WERI-Rb-1 (cell line): ENCODE measurements around the gene LPAR2.
"Not testable (repeated sequence)": the region's sequence is repeated elsewhere in the genome, so short reads cannot be mapped to it uniquely, and the experiment has no call there.

Experiments used
- DNase-seq: peaks from one replicate; pipeline ENCODE4 v3.0.0-alpha.2; 2020
- H3K27ac ChIP-seq: fragments of 250-450 bp; sonication (Bioruptor Pico); 2 replicates; pipeline ENCODE4 v1.5.1; 2020; ENCODE audit warnings: mild to moderate bottlenecking, moderate library complexity
- H3K27me3 ChIP-seq: fragments of 250-450 bp; sonication (Bioruptor Pico); 2 replicates; pipeline ENCODE4 v1.5.1; 2021; ENCODE audit warnings: mild to moderate bottlenecking, low read depth, moderate library complexity; ENCODE audit not compliant: insufficient read depth, severe bottlenecking
- H3K36me3 ChIP-seq: fragments of 250-450 bp; sonication (Bioruptor Pico); 2 replicates; pipeline ENCODE4 v1.5.1; 2020; ENCODE audit warnings: mild to moderate bottlenecking, moderate library complexity
- H3K4me3 ChIP-seq: 2 replicates; pipeline ENCODE4 v1.5.1; 2011; ENCODE audit warnings: low read depth, mild to moderate bottlenecking, control low read depth, low read length
- H3K9me3 ChIP-seq: fragments of 250-450 bp; sonication (Bioruptor Pico); 2 replicates; pipeline ENCODE4 v1.5.1; 2021; ENCODE audit warnings: mild to moderate bottlenecking, moderate library complexity; ENCODE audit not compliant: severe bottlenecking
- CTCF ChIP-seq: IDR thresholded peaks from 2 replicates; pipeline ENCODE4 v1.5.1; 2011; ENCODE audit warnings: low read depth, mild to moderate bottlenecking, control low read depth, inconsistent platforms, low read length

Gene LPAR2

GRCh38 chr19:19602713-19603324, 25.2 kb downstream of the LPAR2 start:
- DNase-seq = no peak
- Histone ChIP-seq H3K36me3 (no peaks in the 10 kb centered on the region), H3K27me3 (no peaks in the 10 kb centered on the region), H3K4me3 (no peak overlapping the region), H3K9me3 (no peaks in the 10 kb centered on the region), H3K27ac (no peak overlapping the region)
- no peak for TF ChIP-seq CTCF

DNA sequence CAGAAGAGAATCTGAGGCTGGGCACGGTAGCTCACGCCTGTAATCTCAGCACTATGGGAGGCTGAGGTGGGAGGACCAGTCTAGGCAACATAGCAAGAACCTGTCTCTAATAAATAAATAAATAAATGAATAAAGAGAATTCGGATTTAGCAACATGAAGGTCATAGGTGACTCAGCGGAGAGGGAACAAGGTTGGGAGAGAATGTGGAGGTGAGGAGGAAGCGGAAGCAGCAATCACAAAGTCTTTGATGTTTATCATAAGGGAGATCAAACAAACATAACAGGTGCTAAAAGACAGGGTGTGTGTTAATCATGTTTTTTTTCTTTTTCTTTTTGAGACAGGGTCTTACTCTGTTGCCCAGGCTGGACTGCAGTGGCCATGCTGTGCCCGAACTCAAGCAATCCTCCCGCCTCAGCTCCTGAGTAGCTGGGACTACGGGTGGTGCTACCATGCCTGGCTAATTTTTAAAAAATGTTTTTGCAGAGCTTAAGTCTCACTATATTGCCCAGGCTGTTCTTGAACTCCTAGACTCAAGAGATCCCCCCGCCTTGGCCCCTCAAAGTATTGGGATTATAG, 25.8 kb downstream of the LPAR2 start:
- Histone ChIP-seq H3K27ac (no peak overlapping the region), H3K27me3 (no peaks in the 10 kb centered on the region), H3K4me3 (no peak overlapping the region), H3K36me3 (0 out of 2 replicates have a peak, but pooled peaks cover 2% of the 10 kb centered on the region), H3K9me3 (no peaks in the 10 kb centered on the region)
- no peak for TF ChIP-seq CTCF
- no peak for DNase-seq

- no peaks in the 10 kb centered on the region for H3K9me3 ChIP-seq
- TF ChIP-seq CTCF = no peak
- H3K4me3 ChIP-seq = no peak overlapping the region
- H3K27me3 ChIP-seq = no peaks in the 10 kb centered on the region
- no peak for DNase-seq
- H3K36me3 ChIP-seq = 0 out of 2 replicates have a peak, but pooled peaks cover 5% of the 10 kb centered on the region
- no peak overlapping the region for H3K27ac ChIP-seq
Measured at GRCh38 chr19:19600793-19601330, 27.2 kb downstream of the LPAR2 start.

- not testable (repeated sequence) for H3K9me3 ChIP-seq, H3K27me3 ChIP-seq, H3K27ac ChIP-seq, DNase-seq, H3K4me3 ChIP-seq, H3K36me3 ChIP-seq
Measured at GRCh38 chr19:19598728-19599451, 29.1 kb downstream of the LPAR2 start.

DNA sequence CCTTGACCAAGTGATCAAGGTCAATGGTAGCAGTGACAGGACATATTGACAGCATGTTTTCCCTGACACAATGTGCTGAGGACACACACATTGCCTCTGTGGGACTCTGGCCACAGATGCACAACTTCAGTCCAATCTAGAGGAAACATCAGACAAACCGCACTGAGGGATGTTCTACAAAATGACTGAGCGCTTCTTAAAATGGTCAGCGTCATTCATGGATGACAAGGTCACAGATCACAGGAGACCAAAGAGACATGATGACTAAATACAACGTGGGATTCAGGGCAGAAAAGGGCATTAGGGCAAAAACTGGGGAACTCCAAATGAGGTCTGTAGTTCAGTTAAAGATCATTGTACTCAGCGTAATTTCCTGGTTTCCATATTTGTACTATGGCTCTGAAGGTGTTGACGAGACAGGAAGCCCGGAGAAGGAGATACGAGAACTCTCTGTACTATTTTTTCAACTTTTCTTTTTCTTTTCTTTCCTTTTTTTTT, 30.2 kb downstream of the LPAR2 start:
- Histone ChIP-seq H3K27ac (no peak overlapping the region), H3K27me3 (no peaks in the 10 kb centered on the region), H3K4me3 (no peak overlapping the region), H3K9me3 (no peaks in the 10 kb centered on the region), H3K36me3 (peaks cover 5% of the 10 kb centered on the region; the same call in 1 of the 2 replicates)
- TF ChIP-seq CTCF = no peak
- no peak for DNase-seq

DNA sequence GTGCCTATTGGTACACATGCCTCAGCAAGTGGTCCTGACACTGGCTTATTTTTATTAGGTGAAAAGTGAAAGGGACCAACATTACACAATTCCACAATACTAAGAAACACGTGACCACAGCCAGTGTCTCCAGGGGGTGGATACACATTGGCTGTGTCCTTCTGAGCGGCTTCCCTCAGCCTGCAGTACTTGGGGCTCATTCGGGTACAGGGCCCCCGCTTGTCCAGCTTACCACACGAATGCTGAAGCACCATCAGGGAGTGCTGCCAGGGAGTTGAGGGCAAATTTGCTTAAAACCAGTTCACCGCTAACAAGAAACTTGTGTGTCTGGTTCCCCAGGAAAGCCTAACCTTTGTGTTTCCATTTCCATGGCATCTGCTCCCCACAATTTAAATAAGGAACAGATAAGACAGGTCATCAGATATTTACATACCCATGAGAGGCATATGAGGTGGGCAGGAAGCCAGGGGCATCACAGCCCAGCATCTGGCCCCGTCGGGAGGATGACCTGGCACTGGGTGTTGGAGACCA, 32.8 kb downstream of the LPAR2 start:
- no peak for TF ChIP-seq CTCF
- DNase-seq = no peak
- peaks cover 5% of the 10 kb centered on the region; the same call in 1 of the 2 replicates for H3K36me3 ChIP-seq
- H3K27me3 ChIP-seq = no peaks in the 10 kb centered on the region
- H3K4me3 ChIP-seq = no peak overlapping the region
- H3K9me3 ChIP-seq = no peaks in the 10 kb centered on the region
- no peak overlapping the region for H3K27ac ChIP-seq
